Neuronal stem cell (in vitro differentiated cells): ENCODE measurements around the gene PSAT1.

Experiments used
- DNase-seq: peaks from one replicate; pipeline ENCODE4 v3.0.0-alpha.2; 2013; ENCODE audit warnings: low spot score
- H2AFZ ChIP-seq: one replicate; pipeline ENCODE4 v1.6.1; 2013; ENCODE audit warnings: mild to moderate bottlenecking, low read length, inconsistent platforms
- H2AK5ac ChIP-seq: 2 replicates; pipeline ENCODE4 v1.6.1; 2013; ENCODE audit warnings: low read depth, mild to moderate bottlenecking, inconsistent platforms, low read length, moderate library complexity, mixed read lengths
- H2BK120ac ChIP-seq: 2 replicates; pipeline ENCODE4 v1.6.1; 2013; ENCODE audit warnings: low read depth, mild to moderate bottlenecking, inconsistent platforms, low read length, moderate library complexity, mixed read lengths
- H2BK12ac ChIP-seq: one replicate; pipeline ENCODE4 v1.6.1; 2013; ENCODE audit warnings: low read length, inconsistent platforms
- H2BK15ac ChIP-seq: 2 replicates; pipeline ENCODE4 v1.6.1; 2013; ENCODE audit warnings: mild to moderate bottlenecking, low read length, inconsistent platforms, mixed read lengths
- H2BK5ac ChIP-seq: one replicate; pipeline ENCODE4 v1.6.1; 2013; ENCODE audit warnings: inconsistent platforms, mild to moderate bottlenecking, low read length, moderate library complexity
- H3K14ac ChIP-seq: one replicate; pipeline ENCODE4 v1.6.1; 2013; ENCODE audit warnings: low read length, inconsistent platforms
- H3K18ac ChIP-seq: 2 replicates; pipeline ENCODE4 v1.6.1; 2013; ENCODE audit warnings: low read length, inconsistent platforms
- H3K23ac ChIP-seq: 2 replicates; pipeline ENCODE4 v1.6.1; 2013; ENCODE audit warnings: low read depth, mild to moderate bottlenecking, mixed read lengths, low read length, inconsistent platforms; ENCODE audit not compliant: poor library complexity
- H3K27ac ChIP-seq: replicated peaks from 3 replicates; pipeline ENCODE4 v1.5.1; 2013; ENCODE audit warnings: low read length, inconsistent platforms
- H3K27me3 ChIP-seq, 3 experiments: 2 replicates each; pipeline ENCODE4 v1.6.1; 2013; ENCODE audit warnings: low read length in 3 of 3, mild to moderate bottlenecking in 2 of 3, inconsistent platforms in 1 of 3, low read depth in 1 of 3, mixed read lengths in 1 of 3, moderate library complexity in 1 of 3; ENCODE audit not compliant: control insufficient read depth in 3 of 3, insufficient read depth in 3 of 3
- H3K36me3 ChIP-seq, 2 donors: replicated peaks in 1 of 2; 2 replicates each; pipeline ENCODE4 v1.6.1; 2013; ENCODE audit warnings: low read length in 2 of 2; ENCODE audit not compliant: control insufficient read depth in 2 of 2, insufficient read depth in 2 of 2
- H3K4ac ChIP-seq: 2 replicates; pipeline ENCODE4 v1.6.1; 2013; ENCODE audit warnings: inconsistent platforms, mild to moderate bottlenecking, low read length, moderate library complexity
- H3K4me1 ChIP-seq, 2 donors: 1 replicate in 1 of 2; 2 replicates in 1 of 2; pipeline ENCODE4 v1.6.1; 2013; ENCODE audit warnings: low read length in 2 of 2, low read depth in 1 of 2; ENCODE audit not compliant: control insufficient read depth in 2 of 2, insufficient read depth in 1 of 2
- H3K4me2 ChIP-seq: one replicate; pipeline ENCODE4 v1.6.1; 2013; ENCODE audit warnings: mild to moderate bottlenecking, low read length, inconsistent platforms; ENCODE audit not compliant: insufficient read depth, poor library complexity, severe bottlenecking
- H3K4me3 ChIP-seq, 2 donors: 2 replicates each; pipeline ENCODE4 v1.5.1; 2013; ENCODE audit warnings: low read length in 2 of 2, mild to moderate bottlenecking in 2 of 2, inconsistent platforms in 1 of 2, moderate library complexity in 1 of 2
- H3K79me1 ChIP-seq: one replicate; pipeline ENCODE4 v1.6.1; 2013; ENCODE audit warnings: low read depth, mild to moderate bottlenecking, inconsistent platforms, low read length, moderate library complexity
- H3K9ac ChIP-seq: one replicate; pipeline ENCODE4 v1.6.1; 2013; ENCODE audit warnings: mild to moderate bottlenecking, low read depth, low read length, inconsistent platforms; ENCODE audit not compliant: poor library complexity
- H3K9me3 ChIP-seq, 2 donors: replicated peaks in 1 of 2; 2 replicates each; pipeline versions ENCODE3 to v1.6.1; 2013; ENCODE audit warnings: low read length in 2 of 2, mild to moderate bottlenecking in 2 of 2, inconsistent platforms in 1 of 2, low read depth in 1 of 2, mixed read lengths in 1 of 2, moderate library complexity in 1 of 2; ENCODE audit not compliant: control insufficient read depth in 2 of 2, insufficient read depth in 1 of 2
- H4K8ac ChIP-seq: one replicate; pipeline ENCODE4 v1.6.1; 2013; ENCODE audit warnings: low read depth, mild to moderate bottlenecking, inconsistent platforms, low read length, moderate library complexity
- H4K91ac ChIP-seq: one replicate; pipeline ENCODE4 v1.6.1; 2013; ENCODE audit warnings: low read length, low read depth, mild to moderate bottlenecking, inconsistent platforms; ENCODE audit not compliant: poor library complexity
- WGBS, 2 donors: extraction: QIAGEN DNeasy Blood & Tissue Kit; methylation state at CpG; one replicate each; pipeline ENCODE4 v1.1.7; 2013; ENCODE audit warnings: missing lambda C conversion rate in 2 of 2, mixed read lengths in 1 of 2; ENCODE audit not compliant: insufficient read length in 2 of 2, insufficient replicate concordance in 1 of 2; ENCODE audit errors: extremely low coverage in 2 of 2; 5-methylcytosine and 5-hydroxymethylcytosine counted together

Gene PSAT1

DNA sequence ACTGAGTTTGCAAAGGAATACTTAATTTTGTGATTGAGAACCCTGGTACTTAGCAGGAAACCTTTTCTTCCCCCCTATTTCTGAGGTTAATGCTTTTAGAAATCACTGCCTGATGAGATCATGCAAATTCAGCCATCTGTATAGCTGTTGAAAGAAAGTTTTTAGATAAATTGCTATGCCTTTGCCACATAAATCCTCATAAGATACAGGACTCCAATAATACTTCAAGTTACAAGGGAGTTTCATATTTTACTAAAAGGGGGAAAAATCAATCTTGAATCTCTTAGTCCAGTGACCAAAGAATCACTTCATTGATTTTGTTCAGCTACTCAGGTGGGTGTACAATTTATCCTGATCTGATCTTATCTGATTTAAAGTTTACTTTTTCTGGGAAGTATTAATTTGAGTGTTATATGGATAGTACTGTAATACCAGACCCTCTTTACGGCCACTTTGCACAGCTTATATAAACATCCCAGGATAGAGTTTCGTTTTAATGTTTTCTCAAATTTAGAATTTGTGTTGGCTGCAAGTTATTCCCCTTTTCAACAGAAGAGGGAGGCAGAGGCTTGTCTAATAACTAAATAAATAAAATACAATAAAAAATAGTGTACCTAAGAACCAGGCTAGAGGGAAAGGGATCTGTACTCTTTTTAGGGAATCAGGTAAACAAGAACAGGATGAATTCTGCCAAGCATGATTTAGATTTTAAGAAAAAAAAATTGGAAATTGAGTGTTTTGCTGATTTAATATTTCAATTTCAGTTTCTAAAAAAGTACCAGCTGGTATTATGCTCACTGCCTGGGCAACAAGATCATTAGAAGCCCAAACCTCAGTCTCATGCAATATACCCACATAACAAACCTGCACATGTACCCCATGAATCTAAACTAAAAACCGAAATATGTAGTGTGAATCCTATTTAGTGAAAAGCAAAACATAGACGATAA, 69.1 kb downstream of the PSAT1 start:
- H3K27ac ChIP-seq = no peak overlapping the region
- no CpG with 5 or more reads among the region's 4 CpGs for WGBS, 2 donors

DNA sequence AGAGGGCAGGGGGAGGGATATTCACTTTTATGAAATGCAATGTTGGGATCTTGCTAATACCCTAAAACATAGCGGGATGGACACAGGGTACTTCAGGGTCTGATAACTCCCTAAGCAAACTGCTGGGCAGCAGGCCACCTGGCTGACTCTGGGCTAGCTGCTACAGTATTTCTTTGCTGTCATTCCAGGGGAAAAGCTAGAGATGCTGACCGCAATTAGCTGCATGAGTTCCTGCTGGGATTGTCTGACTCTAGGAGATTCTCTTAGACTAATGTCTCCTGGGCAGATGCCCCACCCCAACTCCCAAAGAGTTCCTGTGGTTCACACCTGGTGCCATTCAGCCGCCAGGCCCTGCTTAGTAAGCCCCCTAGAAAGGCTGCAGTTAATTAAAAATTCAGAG, 69.9 kb downstream of the PSAT1 start:
- no peak overlapping the region for H4K91ac ChIP-seq
- H3K4me3 ChIP-seq = no peak overlapping the region
- H3K4ac ChIP-seq = no peak overlapping the region
- no peaks in the 10 kb centered on the region for H3K79me1 ChIP-seq
- H2AFZ ChIP-seq = no peak overlapping the region
- WGBS, 2 donors = no CpG with 5 or more reads among the region's 3 CpGs
- H2AK5ac ChIP-seq = no peak overlapping the region
- no peak overlapping the region for H3K9ac ChIP-seq
- no peak overlapping the region for H3K23ac ChIP-seq
- no peak overlapping the region for H2BK120ac ChIP-seq
- H2BK12ac ChIP-seq = no peak overlapping the region
- H3K4me1 ChIP-seq = peaks cover 0 to 3% of the 10 kb centered on the region in 2 donors
- H3K18ac ChIP-seq = no peak overlapping the region
- H3K27me3 ChIP-seq = no peaks in the 10 kb centered on the region
- H3K14ac ChIP-seq = no peak overlapping the region
- H3K9me3 ChIP-seq = peaks cover 0 to 2% of the 10 kb centered on the region in 2 donors
- H3K27ac ChIP-seq = no peak overlapping the region
- no peak overlapping the region for H3K4me2 ChIP-seq
- H3K36me3 ChIP-seq = no peaks in the 10 kb centered on the region
- no peak for DNase-seq
- no peak overlapping the region for H2BK15ac ChIP-seq
- no peak overlapping the region for H4K8ac ChIP-seq
- H2BK5ac ChIP-seq = no peak overlapping the region

More for the DNA sequence above, 69.1 kb downstream of the PSAT1 start:
- Histone ChIP-seq H3K4me2 (no peak overlapping the region), H3K18ac (no peak overlapping the region), H4K91ac (no peak overlapping the region), H2AK5ac (no peak overlapping the region), H3K4me3 (no peak overlapping the region), H2BK15ac (no peak overlapping the region), H2BK120ac (no peak overlapping the region), H2BK5ac (no peak overlapping the region), H3K27me3 (no peaks in the 10 kb centered on the region), H3K36me3 (no peaks in the 10 kb centered on the region), H3K9me3 (peaks cover 0 to 2% of the 10 kb centered on the region in 2 donors), H3K4me1 (peaks cover 0 to 3% of the 10 kb centered on the region in 2 donors), H3K14ac (no peak overlapping the region), H3K4ac (no peak overlapping the region), H3K9ac (no peak overlapping the region), H2BK12ac (no peak overlapping the region), H4K8ac (no peak overlapping the region), H3K23ac (no peak overlapping the region), H2AFZ (no peak overlapping the region), H3K79me1 (no peaks in the 10 kb centered on the region)
- DNase-seq = no peak

DNA sequence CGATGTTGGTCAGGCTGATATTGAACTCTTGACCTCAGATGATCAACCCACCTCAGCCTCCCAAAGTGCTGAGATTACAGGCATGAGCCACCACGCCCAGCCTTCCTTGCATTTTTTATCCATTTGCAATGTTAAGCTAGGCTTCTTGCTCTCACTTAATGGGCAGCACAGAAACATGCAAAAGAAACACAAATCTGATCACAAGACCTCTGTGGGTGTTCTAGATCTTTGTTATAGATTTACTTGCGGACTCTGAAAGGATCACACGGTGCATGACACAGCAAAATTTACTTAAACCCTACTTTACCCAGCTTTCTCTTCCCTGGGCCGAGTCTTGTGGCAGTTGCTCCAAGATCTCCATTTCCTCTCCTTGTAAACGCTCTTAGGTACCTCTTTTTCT, 71.3 kb downstream of the PSAT1 start:
- Histone ChIP-seq H3K4me2 (no peak overlapping the region), H3K4ac (no peak overlapping the region), H3K14ac (no peak overlapping the region), H3K9me3 (peaks cover 0 to 2% of the 10 kb centered on the region in 2 donors), H4K8ac (no peak overlapping the region), H3K23ac (no peak overlapping the region), H3K9ac (no peak overlapping the region), H3K4me3 (no peak overlapping the region), H2BK5ac (no peak overlapping the region), H2AFZ (peak overlapping the region; percentile 9), H2AK5ac (no peak overlapping the region), H2BK15ac (no peak overlapping the region), H3K27me3 (peaks cover 0 to 3% (median 0%) of the 10 kb centered on the region in 3 experiments), H4K91ac (no peak overlapping the region), H3K4me1 (peaks cover 0 to 3% of the 10 kb centered on the region in 2 donors), H2BK12ac (no peak overlapping the region), H2BK120ac (no peak overlapping the region), H3K79me1 (no peaks in the 10 kb centered on the region), H3K36me3 (no peaks in the 10 kb centered on the region), H3K27ac (no peak overlapping the region), H3K18ac (no peak overlapping the region)
- WGBS, 2 donors = no CpG with 5 or more reads among the region's 6 CpGs
- DNase-seq = no peak

DNA sequence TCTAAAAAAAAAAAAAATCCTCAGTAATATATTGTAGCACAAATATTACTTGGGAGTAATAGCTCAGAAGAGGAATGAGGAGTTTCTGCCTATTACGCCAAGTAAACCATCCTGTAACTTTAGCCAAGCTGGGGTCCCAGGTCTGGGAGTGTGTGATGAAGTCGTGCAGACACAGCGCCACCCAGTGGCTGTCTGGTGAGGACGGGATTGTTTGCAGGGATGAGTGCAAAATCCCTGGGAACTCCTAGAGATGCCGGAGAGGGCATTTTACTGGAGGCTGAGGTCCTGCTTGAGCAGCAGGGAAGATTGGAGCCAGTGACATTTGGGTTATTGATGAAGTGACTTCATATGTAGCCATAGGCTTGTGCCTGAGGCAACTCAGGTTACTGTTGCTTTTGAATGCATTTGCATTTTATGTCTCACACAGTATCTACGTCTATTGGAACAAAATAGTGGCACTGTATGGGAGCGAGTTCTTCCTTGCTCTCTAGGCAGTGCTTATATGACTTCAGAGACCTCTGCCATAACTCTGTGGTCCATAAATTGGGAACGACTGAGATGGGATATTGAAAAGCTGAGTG, 72.8 kb downstream of the PSAT1 start:
- Histone ChIP-seq H3K23ac (no peak overlapping the region), H2BK5ac (no peak overlapping the region), H3K79me1 (no peaks in the 10 kb centered on the region), H4K91ac (no peak overlapping the region), H3K9ac (no peak overlapping the region), H3K27ac (no peak overlapping the region), H3K9me3 (peaks cover 0 to 2% of the 10 kb centered on the region in 2 donors), H2AFZ (no peak overlapping the region), H3K4me3 (no peak overlapping the region), H2AK5ac (no peak overlapping the region), H2BK12ac (no peak overlapping the region), H3K14ac (no peak overlapping the region), H3K27me3 (peaks cover 0 to 3% (median 0%) of the 10 kb centered on the region in 3 experiments), H3K4ac (no peak overlapping the region), H3K36me3 (no peaks in the 10 kb centered on the region), H3K18ac (no peak overlapping the region), H4K8ac (no peak overlapping the region), H3K4me2 (no peak overlapping the region), H3K4me1 (peaks cover 0 to 3% of the 10 kb centered on the region in 2 donors), H2BK15ac (no peak overlapping the region), H2BK120ac (no peak overlapping the region)
- DNase-seq = peak; percentile 73
- WGBS, 2 donors = no CpG with 5 or more reads among the region's 8 CpGs
